SK-MEL-5 (cell line): Measurements from ENCODE around the gene SERPINE1. TPM values are rescaled to one million over a fixed set of nuclear protein-coding genes. Genes with fewer than 3 reads are reported as not detected.

Source experiments
- DNase-seq: peaks from one replicate; pipeline ENCODE4 v3.0.0-alpha.2; 2016; ENCODE audit warnings: low read depth, low spot score
- in situ Hi-C: cut with HindIII; loops from 2 replicates; pipeline ENCODE4 v1.10.0; 2016; ENCODE audit warnings: low sequenced_read_pairs, high pct_unique_total_duplicates, low pct_unique_long_range_greater_than_20kb
- total RNA-seq: library from RNA; depleted of rRNA; stranded (reverse); fragments of >200 nt; shearing (Covaris generic); gene quantifications from 2 replicates; pipeline ENCODE4 v1.2.3, GENCODE V29; 2014

SERPINE1 gene
- total RNA-seq, 1 experiment from 2014 or later: not detected

DNA sequence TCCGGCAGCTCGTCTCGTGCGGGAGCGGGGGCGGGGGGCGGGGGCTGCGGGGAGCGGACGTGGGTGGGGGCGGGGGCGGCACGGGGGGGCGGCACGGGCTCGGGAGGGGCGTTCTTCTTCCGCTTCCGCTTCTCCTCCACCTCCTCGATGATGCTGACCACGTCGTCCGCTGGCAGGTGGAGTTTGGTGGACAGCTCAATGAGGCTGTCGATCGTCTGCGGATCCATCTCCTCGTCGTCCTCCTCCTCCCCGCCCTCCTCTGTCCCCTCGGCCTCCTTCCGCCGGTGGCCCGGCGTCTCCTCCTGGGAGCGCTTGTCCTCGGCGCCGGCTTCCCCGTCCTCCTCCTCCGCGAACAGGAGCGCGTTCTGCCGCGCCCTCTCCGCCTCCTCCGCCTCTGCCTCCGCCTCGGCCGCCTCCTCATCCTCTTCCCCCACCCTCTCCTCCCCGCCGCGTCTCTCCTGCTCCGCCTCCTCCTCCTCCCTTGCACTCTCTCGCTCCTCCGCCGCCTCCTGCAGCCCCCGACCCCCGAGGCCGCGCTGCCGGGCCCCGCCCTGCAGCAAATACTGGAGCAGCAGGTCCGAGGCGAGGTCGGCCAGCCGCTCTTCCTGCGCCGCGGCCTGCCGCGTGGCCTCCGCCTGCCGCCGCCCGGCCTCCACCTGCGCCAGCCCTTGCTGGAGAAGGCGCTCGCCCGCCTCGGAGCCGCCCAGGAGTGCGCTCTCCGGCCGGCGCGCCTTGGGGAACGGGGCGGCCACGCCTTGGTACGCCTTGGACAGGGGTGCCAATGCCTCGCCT is 36.6 kb downstream of the SERPINE1 start:
- in situ Hi-C loops: no loop called here
- DNase-seq: peak; percentile 73

DNA sequence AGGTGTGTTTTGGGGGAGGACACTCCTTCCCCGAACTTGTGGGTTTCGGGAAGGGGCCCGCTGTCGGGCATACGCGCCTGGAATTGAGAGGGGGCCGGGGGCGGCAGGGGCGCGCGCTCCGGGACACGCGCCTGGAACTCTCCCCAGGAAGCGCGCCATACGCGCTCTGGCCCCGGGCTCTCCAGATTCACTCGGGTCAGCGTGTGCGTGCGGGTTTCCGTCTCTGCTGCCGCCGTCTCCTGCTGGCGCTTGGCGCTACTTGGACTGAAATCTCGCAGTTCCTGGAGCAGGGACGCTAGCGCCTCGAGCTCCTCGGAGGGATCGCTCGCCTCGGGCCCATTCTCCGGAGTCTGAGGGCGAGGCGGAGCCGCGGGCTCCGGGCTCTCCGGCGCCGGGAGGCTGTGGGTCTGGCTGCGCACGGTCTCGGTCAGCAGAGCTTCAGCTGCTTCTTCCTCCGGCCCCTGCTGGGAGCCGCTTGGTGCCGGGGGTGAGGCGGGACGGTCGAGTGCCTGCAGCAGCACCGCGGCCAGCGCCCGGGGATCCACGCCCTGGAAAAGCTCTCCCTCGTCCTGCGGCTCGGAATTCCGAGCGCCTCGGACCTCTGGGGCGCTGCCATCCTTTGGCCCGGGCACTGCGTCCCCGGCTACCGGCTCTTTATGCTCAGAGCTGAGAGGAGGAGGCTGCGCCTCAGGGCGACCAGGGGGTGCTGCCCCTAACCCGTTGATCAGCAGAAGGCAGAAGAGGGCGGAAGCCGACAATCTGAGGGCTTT is 37.4 kb downstream of the SERPINE1 start:
- DNase-seq: no peak
- in situ Hi-C loops: no loop called here

DNA sequence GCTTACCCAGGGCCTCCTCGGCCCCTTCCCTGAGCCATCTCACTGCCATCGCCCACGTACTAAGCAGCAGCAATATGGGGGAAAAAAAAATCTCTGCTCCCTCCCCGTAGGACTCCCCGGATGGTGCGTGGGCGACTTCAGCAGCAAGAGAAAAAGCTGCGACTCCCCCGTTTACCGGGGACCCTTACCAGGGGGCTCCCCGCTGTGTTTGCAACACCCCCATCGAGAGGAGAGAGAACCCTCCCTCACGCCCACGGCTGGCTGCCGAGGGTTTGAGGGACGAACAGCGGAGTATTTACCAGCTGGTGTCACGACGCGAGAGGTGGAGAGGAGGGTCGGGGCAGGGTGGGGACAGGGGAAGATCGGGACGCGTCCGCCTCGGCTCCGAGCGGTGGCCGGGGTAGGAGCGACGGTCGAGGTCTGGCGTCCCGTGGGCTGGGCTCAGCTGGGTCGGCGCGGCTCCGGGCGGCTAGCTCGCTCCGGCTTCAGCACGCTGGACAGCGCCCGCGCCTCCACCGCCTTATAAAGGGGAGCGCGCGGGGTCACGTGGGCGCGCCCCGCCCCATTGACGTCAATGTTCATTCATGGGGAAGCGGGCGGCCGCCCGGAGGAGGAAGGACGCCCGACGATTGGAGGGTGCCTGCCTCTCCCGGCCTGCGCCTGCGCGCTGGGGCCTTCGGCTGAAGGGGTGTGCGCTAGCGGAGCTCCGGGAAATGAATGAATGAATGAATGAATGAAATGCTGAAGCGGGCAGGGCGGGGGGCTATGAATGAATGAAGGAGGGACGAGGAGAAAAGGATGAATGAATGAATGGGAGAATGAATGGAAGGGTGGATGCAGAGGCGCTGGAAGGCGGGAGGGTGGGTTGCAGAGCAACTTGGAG is 38.4 kb downstream of the SERPINE1 start, which contains the start of gene VGF:
VGF (minus strand) TSS at position 495 of the 883 bp plus-strand sequence. CDS start 726 bp downstream, outside the sequence.
- in situ Hi-C loops: no loop called here
- DNase-seq: peak; percentile 97

DNA sequence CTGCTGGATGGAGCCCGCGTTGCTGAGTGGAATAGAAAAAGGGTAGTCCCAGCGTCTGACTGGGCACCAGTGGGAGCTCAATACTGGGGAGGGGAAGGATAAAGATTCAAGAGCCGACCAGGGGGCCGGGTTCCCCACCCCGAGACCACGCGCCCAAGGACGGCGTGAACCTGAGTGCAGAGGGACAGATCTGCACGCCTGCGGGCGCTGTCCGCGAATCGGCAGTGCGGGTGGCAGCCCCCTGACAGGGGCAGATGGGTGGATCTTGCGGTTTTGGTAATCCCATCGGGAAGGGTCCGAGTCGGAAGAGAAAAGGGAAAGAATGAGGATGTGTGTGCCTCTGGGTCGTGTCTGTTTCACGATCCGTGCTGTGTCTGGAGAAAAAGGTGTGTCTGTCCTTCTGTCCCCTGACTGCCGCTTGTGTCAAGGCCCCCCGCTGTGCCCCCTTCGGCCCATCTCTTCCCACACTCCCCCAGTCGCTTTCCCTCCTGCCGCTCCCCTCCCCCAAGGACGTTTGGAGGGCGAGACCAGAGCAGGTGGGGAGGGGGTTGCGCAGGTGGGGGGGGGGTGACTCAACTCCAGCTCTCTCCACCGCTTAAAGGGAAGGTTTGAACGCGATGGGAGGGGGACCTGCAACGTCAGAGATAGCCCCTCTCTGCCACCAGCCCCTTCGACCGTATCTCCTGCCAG is 39.2 kb downstream of the SERPINE1 start:
- no peak for DNase-seq
- in situ Hi-C loops: no loop called here

DNA sequence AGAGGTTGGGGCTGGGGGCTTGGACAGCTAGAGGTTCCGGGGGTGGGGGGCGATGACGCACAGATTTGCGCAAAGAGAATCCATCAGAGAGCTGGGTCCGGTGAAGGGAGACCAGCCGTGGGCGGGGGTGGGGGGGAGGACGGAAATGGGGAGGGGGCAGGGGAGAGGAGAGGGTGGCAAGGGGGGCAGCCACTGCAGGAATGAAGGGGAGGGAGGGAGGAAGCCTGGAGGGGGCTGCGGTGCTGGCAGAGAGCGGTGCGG is 39.7 kb downstream of the SERPINE1 start:
- in situ Hi-C loops: no loop called here
- peak; percentile 61 for DNase-seq

DNA sequence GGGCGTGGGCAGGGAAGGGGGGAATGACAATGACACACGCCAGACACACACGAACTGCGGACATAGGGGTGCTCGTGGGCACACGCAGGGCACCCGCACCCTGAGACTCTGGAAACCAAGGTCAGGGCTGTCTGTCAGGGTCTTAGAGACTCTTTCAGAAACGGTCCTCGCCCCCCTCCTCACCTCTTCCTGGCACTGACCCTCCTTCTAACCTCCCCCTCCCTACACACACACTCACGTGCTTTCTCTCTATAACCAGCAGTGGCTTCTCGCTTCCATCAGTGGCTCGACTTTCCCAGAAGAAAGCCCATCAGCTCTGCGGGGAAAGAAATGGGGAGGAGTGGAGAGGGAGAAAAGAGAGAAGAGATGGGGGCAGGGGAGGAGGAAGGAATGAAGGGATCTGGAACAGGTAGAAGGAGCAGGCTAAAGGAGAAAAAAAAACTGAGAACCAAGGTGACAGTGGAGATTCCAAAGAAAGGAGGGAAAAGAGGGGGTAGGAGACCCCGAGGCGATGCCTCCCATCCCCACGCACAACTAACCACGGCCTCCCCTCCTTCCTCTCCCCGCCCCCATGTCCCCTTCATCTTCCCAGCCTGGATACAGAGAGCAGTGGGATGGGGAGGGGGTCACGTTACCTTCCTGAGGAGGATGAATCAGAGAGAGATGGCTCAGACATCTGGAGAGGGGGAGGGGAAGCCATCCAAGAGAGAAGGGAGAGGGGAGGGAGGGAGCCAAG is 40.2 kb downstream of the SERPINE1 start:
- in situ Hi-C loops: no loop called here
- DNase-seq: peak; percentile 88

DNA sequence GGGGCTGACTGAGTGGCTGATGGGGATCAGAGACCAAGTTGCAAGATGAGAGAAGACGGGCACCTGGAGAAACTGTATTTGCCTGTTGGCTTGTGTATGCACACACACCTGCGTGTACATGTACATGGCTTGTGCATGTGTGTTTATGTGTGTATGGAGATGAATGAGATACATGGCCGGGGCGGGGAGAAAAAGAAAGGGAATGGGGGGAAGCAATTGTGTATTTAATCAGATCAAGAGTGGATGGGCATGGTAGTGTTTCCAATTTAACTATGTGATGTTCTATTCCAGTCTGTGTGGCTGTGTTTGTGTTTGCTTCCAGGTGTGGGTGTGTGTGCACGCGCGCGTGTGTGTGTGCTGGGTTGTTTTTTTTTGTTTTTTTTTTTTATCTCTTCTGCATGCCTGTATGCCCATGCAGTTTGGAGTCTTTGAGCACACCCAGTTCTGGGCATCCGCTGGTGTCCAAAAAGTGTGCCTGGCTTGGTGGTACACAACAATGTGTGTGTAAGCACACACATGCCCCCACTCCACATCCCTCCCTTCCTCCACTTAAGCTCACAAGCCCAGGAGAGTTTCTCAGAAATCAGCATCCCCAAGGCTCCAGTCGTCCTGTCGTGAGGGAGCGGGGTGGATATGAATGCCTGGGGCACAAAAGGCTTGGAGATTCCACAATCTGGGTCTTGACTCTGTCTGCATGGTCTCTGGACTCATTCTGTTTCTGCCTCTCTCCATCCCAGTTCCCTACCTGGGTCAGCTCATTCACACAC is 40.9 kb downstream of the SERPINE1 start:
- in situ Hi-C loops: no loop called here
- no peak for DNase-seq

DNA sequence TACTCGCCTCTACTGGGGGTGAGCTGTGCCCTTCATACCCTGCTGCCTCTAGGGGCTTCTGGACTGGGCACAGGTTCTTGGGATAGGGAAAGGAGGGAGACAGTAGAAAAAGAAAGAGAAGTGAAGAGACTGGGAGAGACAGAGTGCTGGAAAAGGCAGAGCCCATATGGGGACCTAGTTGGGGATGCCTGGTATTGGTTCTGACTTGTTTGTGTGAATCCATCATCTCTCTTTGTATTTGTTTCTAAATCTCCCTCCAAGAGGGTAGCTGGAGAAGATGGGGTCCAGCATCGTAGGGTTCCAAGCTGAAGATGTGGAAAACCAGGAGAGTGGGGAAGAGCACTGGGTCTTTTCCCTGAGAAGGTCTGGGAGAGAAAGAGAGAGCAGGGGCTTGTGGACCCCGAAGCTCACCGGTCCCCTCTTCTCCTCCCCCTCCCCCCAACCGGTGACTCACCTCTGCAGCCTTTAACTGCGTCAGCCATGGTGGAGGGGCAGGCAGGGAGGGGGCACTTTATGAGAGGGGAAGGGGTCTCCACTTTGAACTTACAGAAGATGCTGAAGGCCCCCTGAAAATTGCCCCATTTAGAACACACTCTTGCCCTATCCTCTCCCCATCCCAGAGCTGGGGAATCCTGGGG is 41.6 kb downstream of the SERPINE1 start:
- DNase-seq: no peak
- in situ Hi-C loops: no loop called here

DNA sequence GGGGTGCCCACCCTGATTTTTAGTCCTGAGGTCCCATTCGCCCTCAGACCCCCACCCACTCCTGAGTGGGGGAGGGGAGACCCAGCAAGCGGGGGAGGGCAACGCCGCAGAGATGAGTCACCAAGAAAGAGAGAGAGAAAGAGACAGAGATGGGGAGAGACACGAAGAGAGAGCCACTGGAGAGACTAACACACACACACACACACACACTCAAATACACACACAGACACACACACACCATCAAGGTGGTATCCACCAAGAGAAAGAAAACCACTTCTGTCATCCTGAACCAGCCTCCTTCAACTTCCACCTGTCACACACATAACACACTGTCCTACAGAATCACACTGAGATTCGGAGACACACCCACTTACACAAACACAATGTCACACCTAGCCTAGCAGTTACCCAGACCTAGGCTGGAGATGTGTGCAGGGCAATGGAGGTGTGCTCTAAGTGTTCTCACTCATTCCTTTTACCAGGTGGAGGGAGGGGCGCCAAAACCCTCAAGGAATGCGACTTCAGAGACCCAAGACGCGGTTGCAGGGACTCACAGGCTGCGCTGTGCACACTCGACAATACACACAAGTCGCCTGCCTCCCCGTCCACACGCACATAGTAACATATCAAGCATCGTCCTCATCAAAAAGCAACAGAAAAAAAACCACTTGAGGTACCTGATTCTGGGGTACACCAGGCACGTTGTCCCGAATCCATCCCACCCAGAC is 42.4 kb downstream of the SERPINE1 start:
- in situ Hi-C loops: no loop called here
- no peak for DNase-seq

DNA sequence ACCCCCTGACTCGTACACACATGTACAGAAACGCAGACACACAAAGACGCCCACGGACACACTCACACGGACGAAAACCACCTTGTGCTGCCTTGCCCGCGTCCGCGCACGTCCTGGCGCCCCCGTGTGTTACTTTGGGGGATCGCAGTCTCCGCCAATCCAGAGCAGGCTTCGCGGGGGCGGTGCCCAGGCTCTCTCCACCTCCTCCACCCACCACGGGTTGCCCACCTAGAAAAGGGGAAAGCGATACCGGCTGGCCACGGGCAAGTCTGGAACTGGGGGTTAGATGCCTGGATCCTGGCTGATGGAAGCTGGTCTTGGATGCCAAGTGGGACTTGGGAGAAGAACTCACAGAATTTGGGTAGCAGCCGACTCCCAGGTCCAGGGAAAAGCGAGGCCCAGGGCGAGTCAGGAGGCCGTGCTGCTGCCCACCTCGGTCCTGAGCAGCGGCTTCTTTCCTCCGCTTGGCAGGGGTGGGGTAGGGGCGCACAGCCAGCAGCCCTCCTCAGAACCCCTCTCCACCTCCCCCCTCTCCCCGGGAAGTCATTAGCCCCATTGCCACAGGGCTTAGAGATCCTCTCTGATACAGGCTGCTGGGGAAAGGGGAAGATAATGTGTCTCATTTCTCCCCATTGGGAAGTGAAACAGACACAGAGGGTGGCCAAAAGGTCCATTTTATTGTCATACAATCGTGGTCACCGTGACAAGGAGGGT is 43.1 kb downstream of the SERPINE1 start:
- in situ Hi-C loops: no loop called here
- peak; percentile 80 for DNase-seq

DNA sequence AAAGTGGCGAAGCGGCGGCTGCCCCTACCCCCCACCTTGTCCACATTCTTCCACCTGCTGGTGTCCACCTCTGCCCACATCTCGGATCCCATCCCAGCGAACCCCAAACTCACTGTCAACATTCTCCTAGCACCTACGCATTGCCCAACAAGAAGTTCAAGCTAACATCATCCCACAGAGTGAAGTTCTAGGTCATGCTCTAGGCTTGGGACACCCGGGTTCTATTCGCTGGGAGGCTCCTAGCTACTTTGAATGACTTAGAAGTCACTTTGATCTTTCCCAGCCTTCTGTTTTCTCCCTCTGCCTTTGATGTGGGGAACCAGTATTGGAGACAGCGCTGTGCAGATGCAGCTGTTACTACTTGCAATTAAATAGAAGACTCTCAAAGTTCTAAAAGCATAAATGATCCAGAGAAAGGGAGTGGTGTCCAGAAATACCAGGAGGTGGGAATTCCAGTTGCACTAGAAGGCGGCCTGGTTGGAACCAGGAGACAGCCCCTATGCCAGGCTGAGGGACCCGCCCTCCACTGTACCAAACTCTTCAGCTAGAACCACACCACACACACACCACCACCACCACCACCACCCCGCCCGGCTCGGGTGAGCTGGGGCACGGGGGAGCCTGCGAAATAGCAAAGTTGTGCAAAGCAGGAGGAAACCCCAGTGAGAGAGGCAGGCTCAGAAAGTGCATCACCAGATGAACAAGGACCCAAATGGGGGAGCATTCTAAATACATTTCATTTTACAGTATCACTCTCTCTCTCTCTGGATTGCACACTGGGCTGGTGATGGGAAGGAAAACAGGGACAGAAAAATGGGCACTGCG is 43.9 kb downstream of the SERPINE1 start:
- no peak for DNase-seq
- in situ Hi-C loops: no loop called here

DNA sequence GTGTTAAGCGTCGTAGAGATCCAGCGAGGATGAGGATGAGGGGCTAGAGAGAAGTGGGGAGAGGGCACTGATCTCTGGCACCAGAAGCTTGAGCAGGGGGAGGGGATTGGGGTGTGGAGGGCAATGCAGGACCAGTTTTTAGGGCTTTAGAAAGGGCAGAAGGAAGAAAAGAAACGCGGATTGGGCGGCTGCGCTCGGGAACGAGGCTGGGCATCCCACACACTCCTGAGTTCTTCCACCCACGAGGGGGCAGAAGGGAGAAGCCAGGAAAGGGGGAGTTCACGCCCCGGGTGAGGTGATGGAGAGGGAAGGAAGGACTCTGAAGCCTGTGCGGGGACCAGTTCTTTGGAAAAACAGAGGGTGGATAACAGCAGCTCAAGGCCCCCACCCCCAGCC is 44.5 kb downstream of the SERPINE1 start:
- in situ Hi-C loops: no loop called here
- no peak for DNase-seq

DNA sequence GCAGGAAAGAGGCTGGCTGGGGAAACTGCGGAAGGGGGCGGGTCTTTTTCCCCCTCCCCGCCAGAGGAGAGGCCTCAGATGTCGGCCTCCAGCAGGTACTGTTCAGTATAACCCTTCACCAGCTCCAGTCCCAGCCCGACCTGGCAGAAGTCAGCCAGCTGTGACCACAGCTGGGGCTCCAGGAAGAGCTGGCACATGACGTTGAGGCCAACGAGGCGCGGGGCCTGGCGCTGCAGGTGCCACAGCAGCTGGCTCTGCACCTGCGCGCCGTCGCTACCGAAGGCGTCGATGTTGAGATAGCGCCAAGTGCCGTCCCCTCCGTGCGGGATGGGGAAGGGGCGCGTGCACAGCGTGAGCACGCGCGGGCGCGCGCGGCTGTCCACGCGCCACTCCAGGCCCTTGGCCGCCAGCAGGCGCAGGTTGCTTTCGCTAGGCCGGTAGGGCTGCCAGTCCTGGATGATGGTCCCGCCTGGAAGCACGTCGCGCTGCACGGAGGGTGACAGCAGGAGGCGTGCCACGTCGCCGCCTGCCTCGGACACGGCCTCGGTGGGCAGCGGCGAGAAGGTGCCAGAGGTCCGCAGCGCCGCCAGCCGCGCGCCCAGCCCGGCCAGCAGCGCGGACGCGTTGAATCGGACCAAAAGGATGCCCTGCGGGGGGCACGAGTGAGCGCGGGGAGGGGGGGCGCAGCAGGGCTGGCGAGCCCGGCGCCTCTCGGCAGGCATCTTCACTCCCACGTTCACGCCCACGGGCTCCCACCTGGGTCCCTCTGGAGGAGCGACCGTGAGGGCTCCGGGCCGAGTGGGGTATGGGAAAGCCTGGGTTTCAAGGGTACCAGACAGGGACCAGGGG is 45.3 kb downstream of the SERPINE1 start:
- DNase-seq: no peak
- in situ Hi-C loops: no loop called here
